Osteocyte (in vitro differentiated cells): Measurements from ENCODE around the gene ARF1. TPM values are rescaled to one million over a fixed set of nuclear protein-coding genes. Genes with fewer than 3 reads are reported as not detected.

Experiments used
- DNase-seq: peaks from one replicate; pipeline ENCODE4 v3.0.0; 2021; ENCODE audit warnings: mixed read lengths; ENCODE audit not compliant: unreplicated experiment; ENCODE audit errors: extremely low spot score
- H3K27ac Mint-ChIP-seq: one replicate; pipeline ENCODE4 v1.8.0; 2021; ENCODE audit warnings: mild to moderate bottlenecking, mixed read lengths; ENCODE audit not compliant: unreplicated experiment
- H3K27me3 Mint-ChIP-seq: one replicate; pipeline ENCODE4 v1.8.0; 2021; ENCODE audit warnings: mixed read lengths; ENCODE audit not compliant: unreplicated experiment
- H3K36me3 Mint-ChIP-seq: one replicate; pipeline ENCODE4 v1.8.0; 2021; ENCODE audit warnings: mixed read lengths; ENCODE audit not compliant: unreplicated experiment
- H3K4me1 Mint-ChIP-seq: one replicate; pipeline ENCODE4 v1.8.0; 2021; ENCODE audit warnings: mixed read lengths; ENCODE audit not compliant: unreplicated experiment
- H3K4me3 Mint-ChIP-seq: one replicate; pipeline ENCODE4 v1.8.0; 2021; ENCODE audit warnings: mild to moderate bottlenecking, moderate library complexity, mixed read lengths; ENCODE audit not compliant: unreplicated experiment
- H3K9me3 Mint-ChIP-seq: one replicate; pipeline ENCODE4 v1.8.0; 2021; ENCODE audit warnings: mixed read lengths; ENCODE audit not compliant: unreplicated experiment
- total RNA-seq: library from RNA; stranded (reverse); gene quantifications from 2 replicates; pipeline ENCODE4 v1.2.1, GENCODE V29; 2021
- TF ChIP-seq, protein P1 (sequence below): fragments of 200-600 bp; sonication (generic); IDR thresholded peaks from 2 replicates; pipeline ENCODE4 v1.5.0; 2021; ENCODE audit warnings: antibody characterized with exemption, mild to moderate bottlenecking, moderate library complexity

The ARF1 gene
- total RNA-seq, 1 donor from 2014 or later = 305 TPM

DNA sequence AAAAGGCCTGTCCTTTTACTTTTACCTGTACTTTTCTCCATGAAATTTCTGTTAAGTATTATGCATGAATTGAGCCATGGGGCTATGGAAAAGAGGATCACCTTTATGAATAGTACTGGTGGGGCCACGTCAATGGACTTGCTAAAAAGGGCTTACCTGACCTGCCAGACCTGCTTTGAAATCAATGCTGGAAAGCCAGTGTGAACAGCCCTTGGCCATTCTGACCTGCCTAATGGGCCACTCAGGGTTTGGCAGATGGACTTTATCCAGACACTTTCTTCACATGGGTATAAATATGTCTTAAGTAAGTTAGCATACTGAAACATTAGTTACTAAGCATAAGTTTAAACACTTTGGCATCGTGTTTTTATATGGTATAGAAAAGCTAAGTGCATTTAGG, 49.3 kb downstream of the ARF1 start:
- H3K27ac Mint-ChIP-seq = no peak overlapping the region
- H3K4me3 Mint-ChIP-seq = no peak overlapping the region
- H3K9me3 Mint-ChIP-seq = no peaks in the 10 kb centered on the region
- peaks cover 46% of the 10 kb centered on the region for H3K27me3 Mint-ChIP-seq
- H3K36me3 Mint-ChIP-seq = no peaks in the 10 kb centered on the region
- TF ChIP-seq, protein P1, sequence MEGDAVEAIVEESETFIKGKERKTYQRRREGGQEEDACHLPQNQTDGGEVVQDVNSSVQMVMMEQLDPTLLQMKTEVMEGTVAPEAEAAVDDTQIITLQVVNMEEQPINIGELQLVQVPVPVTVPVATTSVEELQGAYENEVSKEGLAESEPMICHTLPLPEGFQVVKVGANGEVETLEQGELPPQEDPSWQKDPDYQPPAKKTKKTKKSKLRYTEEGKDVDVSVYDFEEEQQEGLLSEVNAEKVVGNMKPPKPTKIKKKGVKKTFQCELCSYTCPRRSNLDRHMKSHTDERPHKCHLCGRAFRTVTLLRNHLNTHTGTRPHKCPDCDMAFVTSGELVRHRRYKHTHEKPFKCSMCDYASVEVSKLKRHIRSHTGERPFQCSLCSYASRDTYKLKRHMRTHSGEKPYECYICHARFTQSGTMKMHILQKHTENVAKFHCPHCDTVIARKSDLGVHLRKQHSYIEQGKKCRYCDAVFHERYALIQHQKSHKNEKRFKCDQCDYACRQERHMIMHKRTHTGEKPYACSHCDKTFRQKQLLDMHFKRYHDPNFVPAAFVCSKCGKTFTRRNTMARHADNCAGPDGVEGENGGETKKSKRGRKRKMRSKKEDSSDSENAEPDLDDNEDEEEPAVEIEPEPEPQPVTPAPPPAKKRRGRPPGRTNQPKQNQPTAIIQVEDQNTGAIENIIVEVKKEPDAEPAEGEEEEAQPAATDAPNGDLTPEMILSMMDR = no peak
- H3K4me1 Mint-ChIP-seq = peaks cover 8% of the 10 kb centered on the region
- DNase-seq = no peak

DNA sequence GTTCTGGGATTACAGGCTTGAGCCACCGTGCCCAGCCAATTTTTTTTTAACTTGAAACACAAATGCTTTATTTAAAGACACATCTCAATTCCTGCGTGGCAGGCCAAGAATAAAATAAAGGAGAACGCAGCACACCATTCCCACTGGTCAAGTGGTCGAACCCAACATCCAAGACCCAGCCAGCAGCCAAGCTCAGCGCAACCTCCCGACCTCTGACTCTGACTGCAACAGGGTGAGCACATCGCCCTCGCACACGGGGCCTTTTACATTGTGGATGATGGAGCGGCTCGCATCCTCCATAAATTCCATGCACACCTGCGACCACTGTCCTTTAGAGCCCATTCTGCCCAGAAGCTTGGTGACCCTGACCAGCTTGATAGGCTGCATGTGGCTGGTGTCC, 52.1 kb downstream of the ARF1 start:
- Mint-ChIP-seq H3K9me3 (no peaks in the 10 kb centered on the region), H3K27me3 (peaks cover 43% of the 10 kb centered on the region), H3K4me3 (no peak overlapping the region), H3K36me3 (no peaks in the 10 kb centered on the region), H3K27ac (no peak overlapping the region), H3K4me1 (peaks cover 9% of the 10 kb centered on the region)
- TF ChIP-seq, protein P1 = no peak
- DNase-seq = no peak

- TF ChIP-seq, protein P1 = no peak
- Mint-ChIP-seq H3K4me1 (peaks cover 14% of the 10 kb centered on the region), H3K9me3 (no peaks in the 10 kb centered on the region), H3K36me3 (no peaks in the 10 kb centered on the region), H3K27ac (no peak overlapping the region), H3K4me3 (no peak overlapping the region), H3K27me3 (peaks cover 39% of the 10 kb centered on the region)
- DNase-seq = no peak
These were observed 54.4 kb downstream of the ARF1 start for GRCh38 chr1:228136901-228137300.

- TF ChIP-seq, protein P1 = no peak
- DNase-seq = no peak
- Mint-ChIP-seq H3K27me3 (peaks cover 28% of the 10 kb centered on the region), H3K27ac (peak overlapping the region; percentile 94), H3K36me3 (no peaks in the 10 kb centered on the region), H3K9me3 (no peaks in the 10 kb centered on the region), H3K4me3 (peak overlapping the region; percentile 90), H3K4me1 (peaks cover 36% of the 10 kb centered on the region)
These were observed 57.0 kb downstream of the ARF1 start for GRCh38 chr1:228139406-228139930.

DNA sequence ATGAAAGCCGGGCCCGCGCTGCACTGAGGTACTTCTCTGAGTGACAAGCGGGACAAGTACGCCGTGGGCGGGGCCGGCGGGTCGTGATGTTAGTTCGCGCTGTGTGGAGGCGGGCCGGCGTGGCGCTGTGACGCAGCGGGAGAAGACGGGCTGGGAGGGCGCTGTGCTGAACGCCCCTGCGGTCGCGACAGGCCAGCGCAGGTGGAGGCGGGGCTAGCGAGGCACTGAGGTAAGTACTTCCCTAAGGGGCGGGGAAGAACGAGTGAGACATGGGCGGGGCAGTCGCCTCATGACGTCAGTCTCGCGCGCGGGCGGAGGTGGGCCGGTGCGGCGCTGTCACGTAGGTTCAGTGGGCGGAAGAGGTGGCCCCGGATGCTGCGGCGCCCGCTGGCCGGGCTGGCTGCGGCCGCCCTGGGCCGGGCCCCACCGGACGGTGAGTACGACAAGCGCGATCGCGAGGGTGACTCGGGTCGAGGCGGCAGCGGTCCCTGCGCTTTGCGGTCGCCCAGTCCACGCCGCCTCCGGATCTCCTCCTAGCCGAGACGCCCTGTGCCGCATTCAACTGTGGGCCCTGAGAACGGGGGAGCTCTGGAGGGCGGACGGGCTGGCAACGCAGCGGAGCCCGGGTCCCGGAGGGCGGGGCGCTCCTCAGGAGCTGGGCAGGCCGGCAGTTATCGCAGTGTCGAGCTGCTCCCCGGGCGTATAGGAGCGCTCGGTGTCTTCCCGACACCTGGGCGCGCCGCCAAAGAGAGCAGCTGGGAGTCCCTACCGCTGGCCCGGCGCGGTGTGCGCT, 57.6 kb downstream of the ARF1 start, which contains the start of gene GUK1:
Gene GUK1, plus strand, starts transcription at position 349 of the 793 bp plus-strand sequence. Its CDS starts 24 bp downstream, at position 373.
- no peaks in the 10 kb centered on the region for H3K36me3 Mint-ChIP-seq
- H3K27me3 Mint-ChIP-seq = peaks cover 22% of the 10 kb centered on the region
- H3K9me3 Mint-ChIP-seq = no peaks in the 10 kb centered on the region
- peak within 1 kb of the TSS; percentile 94 for H3K27ac Mint-ChIP-seq
- DNase-seq = peak; percentile 99
- H3K4me1 Mint-ChIP-seq = peaks cover 36% of the 10 kb centered on the region
- TF ChIP-seq, protein P1 = peak; percentile 19
- peak within 1 kb of the TSS; percentile 90 for H3K4me3 Mint-ChIP-seq
